ENCODE measurements around the gene C8B.

DNA sequence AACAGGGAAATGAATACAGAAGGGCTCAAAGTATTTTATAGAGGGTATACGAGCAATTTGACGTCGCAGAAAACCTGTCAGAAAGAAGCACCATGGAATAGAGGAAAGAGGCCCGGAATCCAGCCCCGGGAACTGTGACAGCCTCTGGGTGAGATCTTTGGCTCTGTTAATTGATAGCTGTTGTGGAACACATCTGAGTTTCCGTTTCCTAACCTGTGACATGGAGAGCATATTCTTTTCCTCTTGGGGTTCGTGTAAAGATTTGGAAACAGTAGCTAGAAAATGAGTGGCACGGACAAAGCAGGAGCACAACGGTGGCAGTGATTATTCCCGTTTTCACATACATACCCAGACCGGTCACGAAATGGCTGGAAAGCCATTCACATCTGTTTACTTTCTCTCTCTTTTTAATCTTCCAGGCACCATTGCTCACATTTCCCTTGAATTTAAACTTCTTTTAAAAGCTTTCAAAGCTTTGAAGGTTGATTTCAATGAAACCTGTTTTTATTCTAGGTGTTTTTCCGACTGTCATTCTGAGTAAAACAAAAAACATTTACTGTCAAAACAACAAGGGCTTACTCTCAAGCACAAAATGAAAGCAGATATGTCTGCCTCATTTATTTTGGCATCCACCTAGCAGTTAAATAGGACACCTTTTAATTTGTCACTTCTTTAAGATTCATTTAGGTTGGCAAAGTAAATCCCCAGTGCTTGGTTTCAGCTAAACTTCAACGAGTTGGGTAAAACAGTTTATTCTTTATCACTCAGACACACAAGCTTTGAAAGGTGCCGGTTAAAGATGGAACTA, 26.7 kb upstream of the C8B start:
- TF ChIP-seq CTCF (IDR thresholded peaks at IDR 0.05), result no peak
- TF ChIP-seq POLR2A (IDR thresholded peaks at IDR 0.05), result no peak
